ENCODE results near the gene HS6ST3.
"Not testable (repeated sequence)": the region's sequence is repeated elsewhere in the genome, so short reads cannot be mapped to it uniquely, and the experiment has no call there.

Gene HS6ST3

DNA sequence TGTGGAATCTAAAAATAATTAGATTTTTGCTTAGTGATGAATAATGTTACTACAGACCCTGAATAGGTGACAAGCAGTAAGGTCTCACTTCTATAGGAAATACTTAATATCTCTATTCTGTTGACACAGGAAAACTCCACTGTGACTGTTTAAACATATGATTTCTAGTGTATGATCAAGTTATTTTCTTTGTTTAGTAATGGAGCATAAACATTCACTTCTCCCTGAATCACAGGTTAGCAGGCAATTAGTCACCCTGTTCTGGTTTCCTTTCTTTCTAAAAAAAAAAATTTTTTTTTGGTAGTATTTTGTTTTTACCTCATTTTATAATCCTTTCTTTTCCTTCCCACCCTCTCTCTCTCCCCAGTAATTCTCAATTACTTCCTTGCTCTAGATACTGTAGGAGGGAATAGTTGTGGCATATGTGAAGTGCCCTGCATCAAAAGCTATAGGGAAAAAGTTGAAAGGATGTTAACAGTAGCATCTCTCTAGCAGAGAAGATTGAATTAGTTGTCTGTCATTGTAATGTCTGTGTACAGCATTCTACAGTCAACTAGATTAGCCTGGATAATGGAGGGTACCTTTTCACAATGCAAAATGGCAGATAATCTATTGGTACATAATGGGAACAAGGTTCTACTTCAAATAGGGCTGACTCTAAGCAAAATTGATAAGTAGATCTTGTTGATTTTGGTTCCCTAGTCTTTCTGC is 3.5 kb downstream of the HS6ST3 start:
- no peak for DNase-seq

DNA sequence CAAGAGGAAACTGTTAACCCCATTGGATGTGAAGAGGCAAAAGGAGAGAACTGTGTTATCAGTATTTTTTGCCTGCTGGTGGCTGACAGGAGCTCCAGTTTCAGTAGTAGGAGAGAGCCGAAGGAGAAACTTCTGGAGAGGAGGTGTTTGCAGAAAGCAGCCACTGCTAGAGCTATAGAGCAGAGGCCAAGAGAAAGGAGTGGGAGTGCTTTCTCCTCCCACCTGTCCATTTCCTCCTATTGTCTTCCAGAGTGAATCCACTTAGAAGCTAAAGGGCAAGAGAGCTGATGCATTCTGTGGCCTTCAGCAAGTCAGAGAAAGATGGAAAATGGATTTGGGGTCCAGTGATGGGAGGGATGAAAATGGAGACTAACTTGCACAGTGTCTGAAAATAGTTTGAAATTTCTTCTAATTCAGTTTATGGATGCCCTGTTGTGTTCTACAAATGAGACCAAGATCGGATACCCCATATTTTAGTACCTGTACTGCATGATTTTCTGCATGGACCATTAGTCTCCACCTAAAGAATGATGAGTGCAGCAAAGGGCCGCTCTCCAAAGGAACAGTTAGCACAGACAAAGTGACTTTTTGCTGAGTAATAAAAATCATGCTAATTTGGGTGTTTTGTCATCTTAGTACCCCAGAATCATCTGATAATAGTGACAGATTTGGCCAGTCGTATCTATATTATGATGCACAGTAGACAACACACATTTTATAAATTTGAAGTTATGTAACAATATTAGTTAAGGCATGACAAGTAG is 10.7 kb downstream of the HS6ST3 start:
- no peak for DNase-seq

DNA sequence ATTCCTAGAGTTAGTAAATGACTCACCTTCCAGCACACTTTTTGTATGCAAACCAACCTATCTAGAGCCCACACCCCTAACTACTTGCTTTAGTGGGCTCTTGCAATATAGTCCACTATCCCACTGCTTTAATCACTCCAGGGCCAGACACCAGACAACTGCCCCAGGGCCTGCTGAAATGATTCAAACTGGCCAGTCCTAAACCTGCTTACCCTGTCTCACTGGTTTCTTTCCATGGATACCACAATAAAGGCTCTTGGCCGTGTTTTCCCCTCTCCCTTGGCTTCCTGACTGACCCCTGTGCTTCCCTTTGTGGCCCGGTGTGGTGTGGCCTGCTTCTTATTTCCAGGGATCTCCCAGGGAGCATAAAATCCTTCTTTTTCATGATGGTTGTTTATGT is 14.6 kb downstream of the HS6ST3 start:
- DNase-seq, result no peak

DNA sequence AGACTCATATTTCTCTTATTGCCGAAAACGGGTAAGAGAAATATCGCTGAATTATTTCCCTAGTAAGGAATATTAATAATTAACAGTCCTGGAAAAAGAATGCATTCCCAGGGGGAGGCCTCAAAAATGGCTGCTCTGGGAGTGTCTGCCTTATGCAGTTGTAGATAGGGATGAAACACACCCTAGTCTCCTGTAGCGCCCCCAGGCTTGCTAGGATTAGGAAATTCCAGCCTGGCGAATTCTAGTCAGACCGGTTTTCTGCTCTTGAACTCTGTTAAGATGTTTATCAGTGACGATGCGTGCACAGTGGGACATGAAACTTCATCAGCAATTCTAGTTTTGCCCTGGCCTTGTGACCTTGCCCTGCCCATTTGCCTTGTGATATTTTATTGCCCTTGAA is 18.2 kb downstream of the HS6ST3 start:
- not testable (repeated sequence) for DNase-seq

DNA sequence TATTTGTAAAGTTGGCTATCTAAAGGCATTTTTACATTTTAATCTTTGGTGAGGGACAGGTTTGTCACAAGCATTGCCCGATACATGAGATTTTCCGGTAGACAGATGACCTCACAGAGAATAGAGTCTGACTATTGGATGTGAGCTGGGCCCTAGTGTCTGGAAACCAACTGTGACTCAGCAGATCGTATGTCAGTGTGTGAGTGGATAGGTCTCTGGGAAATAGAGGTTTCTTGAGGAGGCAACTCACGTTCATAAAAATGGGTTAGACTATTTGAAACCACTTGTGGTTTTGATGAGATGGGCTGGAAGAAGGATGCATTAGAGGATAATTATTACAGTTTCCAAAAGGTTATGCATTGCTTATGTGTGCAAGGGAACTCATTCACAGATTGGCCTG is 19.2 kb downstream of the HS6ST3 start:
- DNase-seq, result no peak

DNA sequence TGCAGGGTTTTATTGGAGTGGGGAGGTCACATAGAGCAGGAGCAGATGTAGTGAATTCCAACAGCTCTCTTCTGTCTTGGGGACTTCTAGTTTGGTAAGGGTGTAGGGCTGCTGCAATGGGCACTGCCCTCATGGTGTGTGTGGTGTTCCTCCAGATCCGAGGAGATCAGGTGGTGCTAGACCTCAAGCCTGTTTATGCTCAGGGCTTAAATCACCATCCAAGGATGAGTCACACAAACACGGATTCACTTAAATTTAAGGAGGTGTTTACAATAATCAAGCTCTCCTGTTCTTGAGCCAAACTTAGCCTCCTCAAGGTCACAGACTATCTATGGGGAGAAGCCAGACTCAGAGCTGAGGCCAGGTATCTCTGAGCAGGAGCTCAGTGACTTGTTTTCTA is 23.0 kb downstream of the HS6ST3 start:
- DNase-seq, result no peak

DNA sequence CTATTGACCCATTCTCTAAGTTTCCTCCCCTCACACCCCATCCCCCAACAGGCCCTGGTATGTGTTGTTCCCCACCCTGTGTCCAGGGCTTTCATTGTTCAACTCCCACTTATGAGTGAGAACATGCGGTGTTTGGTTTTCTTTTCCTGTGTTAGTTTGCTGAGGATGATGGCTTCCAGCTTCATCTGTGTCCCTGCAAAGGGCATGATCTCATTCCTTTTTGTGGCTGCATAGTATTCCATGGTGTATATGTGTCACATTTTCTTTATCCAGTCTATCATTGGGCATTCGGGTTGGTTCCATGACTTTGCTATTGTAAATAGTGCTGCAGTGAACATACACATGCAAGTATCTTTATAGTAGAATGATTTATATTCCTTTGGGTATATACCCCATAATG is 25.5 kb downstream of the HS6ST3 start:
- not testable (repeated sequence) for DNase-seq

DNA sequence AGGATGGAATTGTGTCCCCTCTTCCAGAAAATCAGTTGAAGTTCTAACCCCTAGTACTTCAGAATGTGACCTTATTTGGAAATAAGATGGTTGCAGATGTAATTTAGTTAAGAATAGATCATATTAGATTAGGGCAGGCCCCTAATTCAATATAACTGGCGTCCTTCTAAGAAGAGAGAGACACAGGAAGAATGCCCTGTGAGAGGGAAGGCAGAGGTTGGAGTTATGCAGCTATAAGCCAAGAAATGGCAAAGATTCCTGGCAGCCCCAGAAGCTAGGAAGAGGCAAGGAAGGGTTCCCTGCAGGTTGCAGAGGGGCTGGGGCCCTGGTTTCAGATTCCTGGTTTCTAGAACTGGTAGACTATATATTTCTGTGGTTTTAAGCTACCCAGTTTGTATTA is 30.0 kb downstream of the HS6ST3 start:
- no peak for DNase-seq

DNA sequence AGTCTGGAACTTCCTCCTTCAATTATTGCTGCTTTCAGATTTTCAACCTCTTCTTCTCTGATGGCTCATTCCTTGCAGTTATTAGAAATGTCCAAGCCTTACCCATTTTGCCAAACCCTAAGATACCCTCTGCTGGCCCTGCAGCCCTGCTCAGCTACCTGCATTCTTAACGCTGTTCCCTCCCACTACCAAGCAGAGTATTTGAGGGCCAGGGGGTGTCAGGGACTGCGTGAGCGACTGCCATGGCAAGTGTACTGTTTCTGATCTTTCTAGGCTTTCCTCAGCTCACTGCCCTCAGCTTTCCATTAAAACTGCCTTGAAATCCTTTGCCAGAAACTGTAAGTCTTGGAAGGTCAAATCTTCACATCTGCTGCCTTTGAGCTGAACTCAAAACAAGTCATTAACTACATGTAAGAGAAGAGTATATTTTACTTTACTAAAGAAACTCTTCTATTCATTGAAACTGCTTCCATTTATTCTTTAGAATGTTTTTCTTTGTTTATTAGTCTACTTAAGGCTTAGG is 41.0 kb downstream of the HS6ST3 start:
- DNase-seq, result no peak

DNA sequence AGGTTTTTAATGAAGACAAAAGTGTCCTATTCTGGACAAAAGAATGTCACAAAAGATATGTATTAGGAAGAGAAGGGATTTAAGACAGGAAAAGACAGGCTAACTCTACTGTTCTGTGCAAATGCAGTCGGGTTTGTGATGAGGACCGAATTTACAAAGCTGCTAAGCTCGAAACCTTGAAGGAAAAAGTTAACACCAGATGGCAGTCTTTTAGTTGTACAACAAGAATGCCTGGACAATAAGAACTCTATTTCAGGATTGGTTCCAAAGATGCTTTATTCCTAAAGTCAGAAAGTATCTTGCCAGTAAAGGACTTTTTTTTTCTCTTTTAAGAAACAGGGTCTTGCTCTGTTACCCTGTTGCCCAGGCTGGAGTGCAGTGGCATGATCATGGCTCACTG is 51.1 kb downstream of the HS6ST3 start:
- DNase-seq, result no peak

DNA sequence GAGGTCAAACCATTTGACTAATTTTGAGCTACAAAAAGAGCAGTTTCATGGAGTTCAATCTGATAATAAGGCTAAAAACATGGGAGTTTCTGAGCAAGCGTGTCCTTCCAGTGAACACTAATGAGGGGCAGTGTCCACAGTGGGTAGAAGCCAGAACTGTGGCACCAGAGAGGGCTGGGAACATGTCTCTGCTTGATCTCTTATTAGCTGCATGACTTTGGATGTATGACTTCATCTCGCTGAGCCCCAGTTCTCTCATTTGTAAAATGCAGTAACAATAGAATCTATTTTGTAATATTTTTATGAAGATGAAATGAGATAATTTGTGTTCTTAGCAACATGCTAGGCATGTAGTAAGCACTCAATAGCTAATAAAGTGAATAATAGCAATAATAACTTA is 69.8 kb downstream of the HS6ST3 start:
- no peak for DNase-seq

DNA sequence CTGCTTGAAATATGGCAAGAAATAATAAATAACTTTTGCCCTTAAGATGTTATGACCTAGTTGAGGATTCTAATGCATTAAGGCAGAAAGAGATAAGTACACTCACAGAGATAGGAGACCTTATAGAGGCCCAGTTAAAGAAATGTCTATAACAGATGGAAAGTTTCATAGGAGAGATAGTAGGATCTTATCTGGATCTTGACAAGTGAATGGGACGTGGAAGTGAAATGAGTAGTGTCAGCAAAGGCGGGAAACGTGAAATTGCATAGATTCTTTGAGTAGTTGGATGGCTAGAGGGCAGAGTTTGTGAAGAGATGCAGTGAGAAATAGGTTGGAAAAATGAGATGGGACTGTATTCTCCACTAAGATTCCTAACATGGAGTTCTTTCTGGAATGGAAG is 71.2 kb downstream of the HS6ST3 start:
- DNase-seq, result no peak

DNA sequence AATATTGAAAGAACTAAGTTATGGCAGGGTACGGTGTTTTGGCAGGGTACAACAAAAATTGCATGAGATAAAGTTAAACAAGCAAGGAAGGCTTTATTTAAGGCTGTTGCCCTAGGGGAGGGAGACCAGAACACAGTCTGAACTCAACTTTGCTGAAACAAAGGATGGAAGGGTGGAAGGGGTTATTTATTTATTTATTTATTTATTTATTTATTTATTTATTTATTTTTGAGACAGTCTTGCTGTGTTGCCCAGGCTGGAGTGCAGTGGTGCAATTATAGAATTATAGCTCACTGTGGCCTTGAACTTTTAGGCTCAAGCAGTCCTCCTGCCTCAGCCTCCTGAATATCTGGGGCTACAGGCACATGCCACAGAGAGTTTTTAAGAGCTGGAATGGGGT is 75.9 kb downstream of the HS6ST3 start:
- DNase-seq, result no peak

DNA sequence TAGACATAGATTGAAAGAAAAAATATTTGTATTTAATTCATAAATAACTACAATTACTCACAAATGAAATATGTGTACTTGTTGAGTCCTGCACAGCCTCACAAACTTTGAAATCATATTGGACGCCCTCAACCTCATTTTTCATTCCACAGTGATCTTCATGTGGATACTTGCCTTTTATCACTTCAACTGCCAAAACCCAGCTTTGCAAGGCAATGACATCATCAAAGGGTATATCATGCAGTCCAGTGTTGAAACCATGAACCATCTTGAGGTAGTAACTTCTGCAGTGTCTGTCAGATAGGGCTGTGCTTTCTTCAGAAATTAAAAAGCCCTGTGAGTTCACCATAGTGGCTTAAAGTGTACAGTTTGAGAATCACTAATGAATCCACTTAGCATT is 82.2 kb downstream of the HS6ST3 start:
- no peak for DNase-seq

DNA sequence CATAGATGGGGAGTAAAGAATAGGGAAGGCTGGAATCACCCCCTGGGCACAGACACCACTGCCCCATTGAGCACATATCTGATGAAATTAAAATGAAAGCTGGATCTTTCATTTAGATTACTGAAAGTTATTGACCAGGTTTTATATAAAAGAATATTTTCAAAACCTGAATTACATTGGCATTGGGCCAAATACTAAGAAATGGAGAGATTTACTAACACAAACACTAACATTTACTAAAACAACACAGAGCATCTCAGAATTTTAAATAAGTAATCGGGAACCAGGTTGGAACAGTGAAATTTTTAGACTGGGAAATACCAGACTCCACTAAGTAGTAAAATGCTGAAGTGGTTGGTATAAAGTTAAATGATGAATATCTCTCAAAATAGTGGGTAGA is 88.9 kb downstream of the HS6ST3 start:
- DNase-seq, result no peak

DNA sequence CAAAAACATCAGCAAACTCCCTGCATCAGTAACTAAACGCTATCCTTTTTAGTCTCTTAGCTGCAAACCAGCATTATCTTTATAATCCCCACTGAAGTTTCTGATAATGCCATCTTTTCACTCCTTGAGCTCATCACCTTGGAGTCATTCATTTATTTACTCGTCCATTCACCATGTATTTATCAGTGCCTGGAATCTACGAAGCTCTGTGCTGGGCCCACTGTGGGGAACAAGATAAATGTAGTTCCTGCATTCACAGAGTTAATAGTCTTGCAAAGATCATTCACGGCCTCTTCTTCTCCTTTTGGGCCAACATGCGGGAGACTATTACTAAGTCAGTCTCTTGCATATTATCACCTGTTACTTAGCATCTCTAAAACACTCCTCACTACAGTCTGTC is 89.4 kb downstream of the HS6ST3 start:
- no peak for DNase-seq

DNA sequence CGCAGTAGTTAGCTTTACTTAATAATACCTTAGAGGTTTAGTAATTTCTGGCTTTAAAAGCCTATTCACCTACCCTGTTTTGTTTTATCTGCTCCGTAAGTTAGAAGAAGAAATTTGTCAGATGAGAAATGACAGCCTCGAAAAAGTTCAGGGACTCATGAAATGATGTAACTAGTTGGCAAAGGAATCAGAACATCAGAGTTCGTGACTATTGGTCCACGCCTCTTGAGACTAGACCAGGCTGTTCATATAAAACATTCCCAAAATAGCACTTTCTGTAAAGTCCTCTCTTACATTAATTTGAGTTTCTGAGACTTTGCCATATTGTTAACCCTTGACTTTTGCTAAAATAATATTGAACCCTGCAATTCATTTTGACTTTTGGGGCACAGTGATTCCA is 92.0 kb downstream of the HS6ST3 start:
- DNase-seq, result no peak

DNA sequence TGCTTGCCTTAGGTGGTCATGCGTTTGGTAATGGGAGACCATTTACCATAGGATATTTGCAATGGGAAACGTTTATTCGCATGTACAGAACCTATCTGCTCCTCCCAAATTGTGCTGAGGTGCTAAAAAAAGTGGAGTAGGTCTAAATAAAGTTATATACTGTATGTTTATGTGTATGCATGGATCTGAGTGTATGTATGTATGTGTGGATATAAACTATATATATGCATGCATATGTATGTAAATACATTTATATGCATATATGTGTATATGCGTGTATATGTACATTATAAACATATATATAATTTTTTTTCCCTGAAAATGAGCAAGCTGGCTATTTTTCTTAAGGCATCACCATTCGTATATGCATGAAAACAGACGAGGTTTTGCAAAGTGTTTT is 95.9 kb downstream of the HS6ST3 start:
- no peak for DNase-seq

DNA sequence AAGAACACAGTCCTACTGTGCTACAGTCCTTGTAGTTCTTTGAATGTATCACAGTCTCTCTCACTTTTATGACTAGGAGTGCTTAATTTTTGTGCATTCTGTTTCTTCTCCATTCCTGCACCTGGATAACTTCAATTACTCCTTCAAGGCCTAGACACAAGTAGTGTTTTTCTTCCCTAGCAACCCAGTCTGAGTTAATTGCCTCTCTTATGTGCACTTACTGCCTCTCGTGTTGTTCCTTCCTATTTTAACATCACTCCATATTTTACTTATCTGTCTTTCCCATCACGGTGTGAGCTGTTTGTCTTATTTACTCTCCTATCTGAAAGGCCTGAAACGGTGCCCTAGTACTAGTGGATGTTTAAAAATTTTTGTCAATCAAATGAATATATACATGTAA is 101.5 kb downstream of the HS6ST3 start:
- DNase-seq, result no peak

DNA sequence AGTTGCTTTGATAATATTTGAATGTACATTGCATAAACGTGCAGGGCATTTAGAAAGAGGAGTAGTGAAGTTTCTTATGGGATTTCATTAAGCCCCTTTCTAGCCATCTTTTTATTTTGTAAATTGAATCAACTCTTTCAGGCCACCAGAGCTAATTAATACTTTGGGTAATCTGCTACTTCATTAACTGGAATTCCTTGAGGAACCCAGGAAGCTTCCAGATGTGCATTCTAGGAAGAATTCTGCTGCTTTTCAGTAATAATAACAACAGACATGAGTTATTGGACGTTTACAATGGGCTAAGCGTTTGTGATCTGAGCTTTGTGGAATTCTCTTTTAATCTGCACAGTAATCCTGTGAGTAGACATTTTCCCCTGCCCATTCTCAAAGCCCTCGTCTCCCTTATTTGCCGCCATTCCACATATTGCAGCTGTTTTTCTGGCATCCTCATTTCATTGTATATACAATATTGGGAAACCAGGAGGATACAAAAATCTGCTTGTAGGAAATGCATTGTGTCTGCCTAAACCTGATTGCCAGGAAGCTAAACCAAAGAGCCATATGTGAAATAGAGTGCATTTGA is 103.9 kb downstream of the HS6ST3 start:
- DNase-seq, result no peak

DNA sequence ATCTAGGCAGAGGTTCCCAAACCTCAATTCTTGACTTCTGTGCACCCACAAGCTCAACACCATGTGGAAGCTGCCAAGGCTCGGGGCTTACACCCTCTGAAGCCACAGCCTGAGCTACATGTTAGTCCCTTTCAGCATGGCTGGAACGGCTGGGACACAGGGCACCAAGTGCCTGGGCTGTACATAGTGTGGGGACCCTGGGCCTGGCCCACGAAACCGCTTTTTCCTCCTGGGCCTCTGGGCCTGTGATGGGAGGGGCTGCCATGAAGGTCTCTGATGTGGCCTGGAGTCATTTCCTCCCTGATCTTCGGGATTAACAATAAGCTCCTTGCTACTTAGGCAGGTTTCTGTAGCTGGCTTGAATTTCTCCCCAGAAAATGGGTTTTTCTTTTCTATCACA is 108.1 kb downstream of the HS6ST3 start:
- no peak for DNase-seq

DNA sequence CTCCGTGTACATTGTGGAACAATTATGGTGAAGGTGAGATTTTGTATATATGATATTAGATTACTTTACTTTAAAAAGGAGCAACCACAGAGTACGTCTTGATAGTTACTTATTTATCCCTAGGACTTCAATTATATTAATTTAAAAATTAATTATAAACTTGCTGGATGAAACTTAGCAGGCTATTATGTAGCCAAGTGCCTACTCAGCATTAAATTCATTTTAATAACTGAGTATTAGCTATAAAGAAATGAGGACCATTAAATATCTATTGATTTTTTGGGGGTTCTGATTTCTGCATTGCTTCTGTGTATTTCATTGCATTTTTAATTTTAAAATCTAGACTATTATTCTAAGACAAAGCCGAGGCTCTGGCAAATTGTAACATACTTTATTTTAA is 109.4 kb downstream of the HS6ST3 start:
- no peak for DNase-seq

DNA sequence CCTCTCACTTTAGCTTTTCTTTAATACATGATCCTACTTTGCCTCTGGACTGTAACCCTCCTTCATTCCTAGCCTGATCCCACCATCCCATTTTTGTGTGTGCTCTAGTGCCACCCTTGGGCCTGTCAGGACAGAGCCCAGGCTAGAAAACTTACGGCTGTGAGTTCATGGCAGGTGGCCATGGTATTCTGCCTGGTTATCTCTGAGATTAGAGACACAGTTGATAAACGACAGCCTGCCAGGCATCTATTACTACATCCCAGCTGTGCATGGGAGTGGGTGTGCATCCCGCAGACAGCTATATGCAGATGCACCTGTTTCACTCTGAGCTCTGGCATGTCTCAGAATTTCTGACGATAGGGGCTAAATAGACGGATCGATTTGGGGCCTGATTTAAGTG is 110.9 kb downstream of the HS6ST3 start:
- no peak for DNase-seq

DNA sequence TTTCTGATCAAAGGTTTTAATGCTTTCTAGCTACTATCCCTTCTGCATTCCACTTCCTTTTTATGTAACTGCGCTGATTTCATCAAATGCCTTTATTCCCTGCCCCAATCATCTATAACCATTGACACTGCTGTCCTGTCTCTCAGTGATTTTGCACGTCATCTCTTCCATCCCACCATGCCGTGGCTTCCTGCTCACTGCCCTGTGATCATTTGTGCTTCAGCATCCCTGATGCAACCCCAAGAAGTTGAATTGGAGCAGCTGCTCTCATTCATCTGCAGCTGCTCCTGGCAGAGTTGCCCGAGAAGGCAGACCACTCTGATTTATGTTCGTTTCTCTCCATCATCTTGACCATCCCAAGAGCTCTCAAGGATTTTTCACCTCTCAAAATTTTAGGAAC is 112.4 kb downstream of the HS6ST3 start:
- DNase-seq, result no peak
